Erythroblast (primary cell): Measurements from ENCODE around the gene IGIP.

ENCODE experiments used
- GATA1 ChIP-seq: IDR thresholded peaks from 2 replicates; pipeline ENCODE4 v1.6.1; 2011; ENCODE audit warnings: low read depth, mild to moderate bottlenecking, control low read depth, low read length, moderate library complexity
- POLR2A ChIP-seq: IDR thresholded peaks from 2 replicates; pipeline ENCODE4 v1.6.1; 2011; ENCODE audit warnings: mild to moderate bottlenecking, low read length

DNA sequence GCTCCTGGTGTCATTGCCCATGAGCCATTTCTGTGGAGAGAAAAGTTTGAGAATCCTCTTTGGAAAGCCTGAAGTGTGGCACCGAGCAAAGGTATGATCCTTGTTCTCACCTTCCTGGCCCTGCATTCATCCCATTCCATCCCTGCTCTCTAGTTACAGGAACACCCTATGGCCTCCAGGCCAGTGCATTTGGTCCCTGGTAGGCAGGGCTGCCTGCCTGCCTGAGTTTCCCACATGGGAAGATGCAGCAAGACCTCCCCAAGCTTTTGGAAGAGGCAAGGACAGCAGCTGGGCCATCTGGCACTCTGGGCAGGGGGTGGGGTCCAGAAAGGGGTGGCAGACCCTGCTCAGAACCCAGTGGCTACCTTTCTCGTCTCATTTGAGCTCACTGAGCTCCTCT, 24.5 kb downstream of the IGIP start:
- TF ChIP-seq POLR2A (no peak), GATA1 (no peak)
